PFSK-1 (cell line): ENCODE results near the gene SYTL3.

Experiments used
- POLR2AphosphoS5 ChIP-seq: IDR thresholded peaks from 2 replicates; pipeline ENCODE4 v1.6.1; 2012; ENCODE audit warnings: low read depth, mild to moderate bottlenecking, control low read depth, low read length, moderate library complexity
- REST ChIP-seq, 2 experiments: IDR thresholded peaks; 2 replicates each; pipeline versions ENCODE4 v1.6.1 to v1.8.0; 2011 to 2012; ENCODE audit warnings: low read depth in 2 of 2, low read length in 2 of 2, control low read depth in 1 of 2, inconsistent platforms in 1 of 2, mild to moderate bottlenecking in 1 of 2, moderate library complexity in 1 of 2; ENCODE audit not compliant: insufficient read depth in 1 of 2
- TAF1 ChIP-seq: IDR thresholded peaks from 2 replicates; pipeline ENCODE4 v1.6.1; 2012; ENCODE audit warnings: low read length, control low read depth, borderline replicate concordance; ENCODE audit not compliant: insufficient read depth

GRCh38 chr6:158797331-158798310 lies 147.8 kb downstream of the SYTL3 start:
- TF ChIP-seq POLR2AphosphoS5, result no peak
- TF ChIP-seq REST (IDR thresholded peaks at IDR 0.05; ENCODE audit: insufficient read depth in 1 of 2, low read depth in 2 of 2, low read length in 2 of 2), result no peak
- no peak for TF ChIP-seq TAF1
